Measurements from ENCODE around the gene HS2ST1. TPM values are rescaled to one million over a fixed set of nuclear protein-coding genes. Genes with fewer than 3 reads are reported as not detected.
"Not testable (repeated sequence)": the region's sequence is repeated elsewhere in the genome, so short reads cannot be mapped to it uniquely, and the experiment has no call there.

Gene HS2ST1
- total and polyA plus RNA-seq, 7 donors: 2.4 to 13.7 (median 10.0) TPM

- Histone ChIP-seq H3K27ac (no peak overlapping the region), H3K27me3 (no peaks in the 10 kb centered on the region), H3K4me3 (no peak overlapping the region), H3K9me3 (no peaks in the 10 kb centered on the region), H3K36me3 (no peaks in the 10 kb centered on the region), H3K4me1 (peaks cover 0 to 8% (median 0%) of the 10 kb centered on the region in 4 donors)
- no peak for TF ChIP-seq POLR2A (IDR thresholded peaks at IDR 0.05)
- no peak for TF ChIP-seq EP300 (IDR thresholded peaks at IDR 0.05)
- no peak for TF ChIP-seq CTCF (IDR thresholded peaks at IDR 0.05)
- TF ChIP-seq POLR2AphosphoS5 (IDR thresholded peaks at IDR 0.05): no peak
- WGBS, 2 donors: 84 to 87% methylated on average over 3 of the region's 3 CpGs
- DNase-seq: no peak
- intact Hi-C loops (cut with DNase I): no loop called here
These were observed 43.4 kb upstream of the HS2ST1 start for GRCh38 chr1:86871001-86871400.

GRCh38 chr1:86872086-86872485 is 42.3 kb upstream of the HS2ST1 start:
- no peak for DNase-seq
- H3K4me1 ChIP-seq: peaks cover 0 to 8% (median 0%) of the 10 kb centered on the region in 4 donors
- no peak overlapping the region for H3K27ac ChIP-seq
- H3K4me3 ChIP-seq: no peak overlapping the region
- 94 to 96% methylated on average over 8 of the region's 8 CpGs for WGBS, 2 donors
- no peak for TF ChIP-seq EP300 (IDR thresholded peaks at IDR 0.05)
- no peak for TF ChIP-seq POLR2AphosphoS5 (IDR thresholded peaks at IDR 0.05)
- intact Hi-C loops (cut with DNase I): no loop called here
- no peaks in the 10 kb centered on the region for H3K27me3 ChIP-seq
- no peaks in the 10 kb centered on the region for H3K36me3 ChIP-seq
- no peaks in the 10 kb centered on the region for H3K9me3 ChIP-seq

- Histone ChIP-seq H3K36me3 (peaks cover 0 to 32% (median 3%) of the 10 kb centered on the region in 4 donors), H3K4me1 (no peaks in the 10 kb centered on the region), H3K4me3 (no peak overlapping the region), H3K27me3 (no peaks in the 10 kb centered on the region), H3K9me3 (no peaks in the 10 kb centered on the region), H3K27ac (no peak overlapping the region)
- WGBS, 2 donors: 76 to 91% methylated on average over 1 of the region's 1 CpG
- no peak for DNase-seq
- TF ChIP-seq CTCF (IDR thresholded peaks at IDR 0.05): no peak
- no peak for TF ChIP-seq POLR2AphosphoS5 (IDR thresholded peaks at IDR 0.05)
- TF ChIP-seq POLR2A (IDR thresholded peaks at IDR 0.05): no peak
- no peak for TF ChIP-seq EP300 (IDR thresholded peaks at IDR 0.05)
- intact Hi-C loops (cut with DNase I): no loop called here
These were observed 38.7 kb upstream of the HS2ST1 start for GRCh38 chr1:86875722-86876121.

- intact Hi-C loops (cut with DNase I): no loop called here
These were observed 26.8 kb upstream of the HS2ST1 start for GRCh38 chr1:86887479-86888162.

GRCh38 chr1:86888327-86888726 is 26.1 kb upstream of the HS2ST1 start:
- no peak for DNase-seq
- no peaks in the 10 kb centered on the region for H3K9me3 ChIP-seq
- H3K4me1 ChIP-seq: no peaks in the 10 kb centered on the region
- intact Hi-C loops (cut with DNase I): no loop called here
- TF ChIP-seq CTCF (IDR thresholded peaks at IDR 0.05) (no peak), POLR2AphosphoS5 (IDR thresholded peaks at IDR 0.05) (no peak), EP300 (IDR thresholded peaks at IDR 0.05) (no peak), POLR2A (IDR thresholded peaks at IDR 0.05) (no peak)
- no peak overlapping the region for H3K27ac ChIP-seq
- 96% methylated on average over 5 of the region's 5 CpGs for WGBS, 2 donors
- H3K4me3 ChIP-seq: no peak overlapping the region
- H3K36me3 ChIP-seq: no peaks in the 10 kb centered on the region
- H3K27me3 ChIP-seq: no peaks in the 10 kb centered on the region

More at GRCh38 chr1:86887479-86888162, 26.8 kb upstream of the HS2ST1 start:
- H3K9me3 ChIP-seq: no peaks in the 10 kb centered on the region
- H3K36me3 ChIP-seq: no peaks in the 10 kb centered on the region
- no peak for DNase-seq
- H3K27me3 ChIP-seq: no peaks in the 10 kb centered on the region
- H3K4me1 ChIP-seq: no peaks in the 10 kb centered on the region
- WGBS, 2 donors: 90 to 99% methylated on average over 5 of the region's 5 CpGs
- TF ChIP-seq CTCF (IDR thresholded peaks at IDR 0.05) (no peak), EP300 (IDR thresholded peaks at IDR 0.05) (no peak), POLR2AphosphoS5 (IDR thresholded peaks at IDR 0.05) (no peak), POLR2A (IDR thresholded peaks at IDR 0.05) (no peak)
- H3K27ac ChIP-seq: no peak overlapping the region
- H3K4me3 ChIP-seq: no peak overlapping the region

GRCh38 chr1:86899401-86899800 is 15.0 kb upstream of the HS2ST1 start:
- H3K4me3 ChIP-seq; H3K4me1 ChIP-seq; H3K9me3 ChIP-seq; H3K27ac ChIP-seq; H3K27me3 ChIP-seq; intact Hi-C loops (cut with DNase I); DNase-seq: not testable (repeated sequence)
- WGBS, 2 donors: 94 to 97% methylated on average over 28 to 30 of the region's 33 CpGs
- peaks cover 0 to 39% (median 0%) of the 10 kb centered on the region in 4 donors for H3K36me3 ChIP-seq

All from sigmoid colon (tissue), 7 donors.